Fibroblast of skin of scalp (primary cell): ENCODE results near the gene ETS2.

Source experiments
- DNase-seq: peaks from one replicate; pipeline ENCODE4 v3.0.0-alpha.2; 2013

The ETS2 gene

GRCh38 chr21:38861989-38862683 lies 56.4 kb downstream of the ETS2 start:
- peak; percentile 47 for DNase-seq

- no peak for DNase-seq
Measured at GRCh38 chr21:38863291-38863690, 57.6 kb downstream of the ETS2 start.

GRCh38 chr21:38863843-38864363 lies 58.2 kb downstream of the ETS2 start:
- no peak for DNase-seq

GRCh38 chr21:38864964-38865363 lies 59.2 kb downstream of the ETS2 start:
- DNase-seq, result no peak

- DNase-seq, result no peak
Measured at GRCh38 chr21:38869196-38869595, 63.5 kb downstream of the ETS2 start.

GRCh38 chr21:38869946-38870345 lies 64.2 kb downstream of the ETS2 start:
- peak; percentile 47 for DNase-seq
